ENCODE data around the gene FOXA1.

- TF ChIP-seq CTCF (conservative IDR thresholded peaks at IDR 0.05 in 1 of 2, IDR thresholded peaks at IDR 0.05 in 1 of 2; ENCODE audit: low read depth in 1 of 2, low read length in 2 of 2) (no peak), EZH2 (IDR thresholded peaks at IDR 0.05; ENCODE audit: low read length, missing control alignments) (no peak)
Measured at GRCh38 chr14:37551119-37551518, 43.9 kb downstream of the FOXA1 start.
